ENCODE measurements around the gene PROB1.

GRCh38 chr5:139410993-139411828 lies 16.3 kb upstream of the PROB1 start:
- no peak for TF ChIP-seq ZNF8 (CRISPR knock-in tag; IDR thresholded peaks at IDR 0.05)
- TF ChIP-seq, protein P1, sequence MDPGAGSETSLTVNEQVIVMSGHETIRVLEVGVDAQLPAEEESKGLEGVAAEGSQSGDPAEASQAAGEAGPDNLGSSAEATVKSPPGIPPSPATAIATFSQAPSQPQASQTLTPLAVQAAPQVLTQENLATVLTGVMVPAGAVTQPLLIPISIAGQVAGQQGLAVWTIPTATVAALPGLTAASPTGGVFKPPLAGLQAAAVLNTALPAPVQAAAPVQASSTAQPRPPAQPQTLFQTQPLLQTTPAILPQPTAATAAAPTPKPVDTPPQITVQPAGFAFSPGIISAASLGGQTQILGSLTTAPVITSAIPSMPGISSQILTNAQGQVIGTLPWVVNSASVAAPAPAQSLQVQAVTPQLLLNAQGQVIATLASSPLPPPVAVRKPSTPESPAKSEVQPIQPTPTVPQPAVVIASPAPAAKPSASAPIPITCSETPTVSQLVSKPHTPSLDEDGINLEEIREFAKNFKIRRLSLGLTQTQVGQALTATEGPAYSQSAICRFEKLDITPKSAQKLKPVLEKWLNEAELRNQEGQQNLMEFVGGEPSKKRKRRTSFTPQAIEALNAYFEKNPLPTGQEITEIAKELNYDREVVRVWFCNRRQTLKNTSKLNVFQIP (CRISPR knock-in tag; IDR thresholded peaks at IDR 0.05; ENCODE audit: borderline replicate concordance, low read depth), result no peak
- TF ChIP-seq, protein P2, sequence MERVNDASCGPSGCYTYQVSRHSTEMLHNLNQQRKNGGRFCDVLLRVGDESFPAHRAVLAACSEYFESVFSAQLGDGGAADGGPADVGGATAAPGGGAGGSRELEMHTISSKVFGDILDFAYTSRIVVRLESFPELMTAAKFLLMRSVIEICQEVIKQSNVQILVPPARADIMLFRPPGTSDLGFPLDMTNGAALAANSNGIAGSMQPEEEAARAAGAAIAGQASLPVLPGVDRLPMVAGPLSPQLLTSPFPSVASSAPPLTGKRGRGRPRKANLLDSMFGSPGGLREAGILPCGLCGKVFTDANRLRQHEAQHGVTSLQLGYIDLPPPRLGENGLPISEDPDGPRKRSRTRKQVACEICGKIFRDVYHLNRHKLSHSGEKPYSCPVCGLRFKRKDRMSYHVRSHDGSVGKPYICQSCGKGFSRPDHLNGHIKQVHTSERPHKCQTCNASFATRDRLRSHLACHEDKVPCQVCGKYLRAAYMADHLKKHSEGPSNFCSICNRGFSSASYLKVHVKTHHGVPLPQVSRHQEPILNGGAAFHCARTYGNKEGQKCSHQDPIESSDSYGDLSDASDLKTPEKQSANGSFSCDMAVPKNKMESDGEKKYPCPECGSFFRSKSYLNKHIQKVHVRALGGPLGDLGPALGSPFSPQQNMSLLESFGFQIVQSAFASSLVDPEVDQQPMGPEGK (CRISPR knock-in tag; IDR thresholded peaks at IDR 0.05; ENCODE audit: borderline replicate concordance), result no peak
- TF ChIP-seq GLIS3 (CRISPR knock-in tag; IDR thresholded peaks at IDR 0.05), result no peak
- TF ChIP-seq BACH2 (CRISPR knock-in tag; IDR thresholded peaks at IDR 0.05; ENCODE audit: borderline replicate concordance), result no peak
- no peak for TF ChIP-seq ARNTL (CRISPR knock-in tag; IDR thresholded peaks at IDR 0.05; ENCODE audit: borderline replicate concordance, low read depth)

All from SK-N-SH treated with all-trans-retinoic acid at 6 μM for 48 hours (cell line).